Neural crest cell (in vitro differentiated cells): ENCODE data around the gene GLCCI1. TPM values are rescaled to one million over a fixed set of nuclear protein-coding genes. Genes with fewer than 3 reads are reported as not detected.

Experiments
- DNase-seq: peaks from one replicate; pipeline ENCODE4 v3.0.0; 2021; ENCODE audit warnings: low read depth, mixed read lengths, low spot score
- H3K27ac Mint-ChIP-seq: one replicate; pipeline ENCODE4 v1.8.0; 2021; ENCODE audit warnings: mild to moderate bottlenecking, mixed read lengths; ENCODE audit not compliant: unreplicated experiment
- H3K27me3 Mint-ChIP-seq: 2 replicates; pipeline ENCODE4 v1.8.0; 2021; ENCODE audit warnings: low read depth, mild to moderate bottlenecking, mixed read lengths
- H3K36me3 Mint-ChIP-seq: 2 replicates; pipeline ENCODE4 v1.8.0; 2021; ENCODE audit warnings: low read depth, mild to moderate bottlenecking, mixed read lengths
- H3K4me1 Mint-ChIP-seq: 2 replicates; pipeline ENCODE4 v1.8.0; 2021; ENCODE audit warnings: mixed read lengths
- H3K4me3 Mint-ChIP-seq: one replicate; pipeline ENCODE4 v1.8.0; 2021; ENCODE audit warnings: mild to moderate bottlenecking, mixed read lengths
- H3K9me3 Mint-ChIP-seq: 2 replicates; pipeline ENCODE4 v1.8.0; 2021; ENCODE audit warnings: mixed read lengths
- CTCF ChIP-seq: fragments of 200-600 bp; sonication (generic); conservative IDR thresholded peaks from 2 replicates; pipeline ENCODE4 v1.5.0; 2021; ENCODE audit warnings: antibody characterized with exemption, mild to moderate bottlenecking
- total RNA-seq: library from RNA; stranded (reverse); gene quantifications from 2 replicates; pipeline ENCODE4 v1.2.1, GENCODE V29; 2021

The GLCCI1 gene
- total RNA-seq, 1 donor from 2014 or later: 29.2 TPM

- H3K9me3 Mint-ChIP-seq: peaks cover 2% of the 10 kb centered on the region
- H3K27me3 Mint-ChIP-seq: no peaks in the 10 kb centered on the region
Observed at GRCh38 chr7:8113184-8113583, 144.6 kb downstream of the GLCCI1 start.

GRCh38 chr7:8114175-8114574 lies 145.6 kb downstream of the GLCCI1 start:
- H3K4me1 Mint-ChIP-seq: no peaks in the 10 kb centered on the region
- no peak overlapping the region for H3K4me3 Mint-ChIP-seq
- no peak overlapping the region for H3K27ac Mint-ChIP-seq
- peaks cover 2% of the 10 kb centered on the region for H3K9me3 Mint-ChIP-seq
- TF ChIP-seq CTCF: no peak
- DNase-seq: no peak
- H3K36me3 Mint-ChIP-seq: no peaks in the 10 kb centered on the region
- no peaks in the 10 kb centered on the region for H3K27me3 Mint-ChIP-seq

More at GRCh38 chr7:8113184-8113583, 144.6 kb downstream of the GLCCI1 start:
- H3K4me3 Mint-ChIP-seq: no peak overlapping the region
- H3K27ac Mint-ChIP-seq: no peak overlapping the region
- H3K36me3 Mint-ChIP-seq: no peaks in the 10 kb centered on the region
- no peaks in the 10 kb centered on the region for H3K4me1 Mint-ChIP-seq
- no peak for TF ChIP-seq CTCF
- DNase-seq: no peak

GRCh38 chr7:8115547-8116402 lies 147.2 kb downstream of the GLCCI1 start:
- Mint-ChIP-seq H3K27ac (no peak overlapping the region), H3K36me3 (no peaks in the 10 kb centered on the region), H3K4me3 (no peak overlapping the region), H3K27me3 (no peaks in the 10 kb centered on the region), H3K9me3 (peaks cover 2% of the 10 kb centered on the region), H3K4me1 (no peaks in the 10 kb centered on the region)
- no peak for DNase-seq
- no peak for TF ChIP-seq CTCF

GRCh38 chr7:8117195-8117594 lies 148.6 kb downstream of the GLCCI1 start:
- no peak for DNase-seq
- H3K9me3 Mint-ChIP-seq: no peaks in the 10 kb centered on the region
- H3K4me1 Mint-ChIP-seq: no peaks in the 10 kb centered on the region
- TF ChIP-seq CTCF: no peak
- H3K36me3 Mint-ChIP-seq: no peaks in the 10 kb centered on the region
- H3K27ac Mint-ChIP-seq: no peak overlapping the region
- no peaks in the 10 kb centered on the region for H3K27me3 Mint-ChIP-seq
- H3K4me3 Mint-ChIP-seq: no peak overlapping the region

GRCh38 chr7:8119262-8119661 lies 150.7 kb downstream of the GLCCI1 start:
- Mint-ChIP-seq H3K4me3 (no peak overlapping the region), H3K27me3 (no peaks in the 10 kb centered on the region), H3K4me1 (no peaks in the 10 kb centered on the region), H3K9me3 (no peaks in the 10 kb centered on the region), H3K27ac (no peak overlapping the region), H3K36me3 (no peaks in the 10 kb centered on the region)
- no peak for TF ChIP-seq CTCF
- no peak for DNase-seq
